ENCODE results near the gene NPFF.
"Not testable (repeated sequence)": the region's sequence is repeated elsewhere in the genome, so short reads cannot be mapped to it uniquely, and the experiment has no call there.

NPFF gene

DNA sequence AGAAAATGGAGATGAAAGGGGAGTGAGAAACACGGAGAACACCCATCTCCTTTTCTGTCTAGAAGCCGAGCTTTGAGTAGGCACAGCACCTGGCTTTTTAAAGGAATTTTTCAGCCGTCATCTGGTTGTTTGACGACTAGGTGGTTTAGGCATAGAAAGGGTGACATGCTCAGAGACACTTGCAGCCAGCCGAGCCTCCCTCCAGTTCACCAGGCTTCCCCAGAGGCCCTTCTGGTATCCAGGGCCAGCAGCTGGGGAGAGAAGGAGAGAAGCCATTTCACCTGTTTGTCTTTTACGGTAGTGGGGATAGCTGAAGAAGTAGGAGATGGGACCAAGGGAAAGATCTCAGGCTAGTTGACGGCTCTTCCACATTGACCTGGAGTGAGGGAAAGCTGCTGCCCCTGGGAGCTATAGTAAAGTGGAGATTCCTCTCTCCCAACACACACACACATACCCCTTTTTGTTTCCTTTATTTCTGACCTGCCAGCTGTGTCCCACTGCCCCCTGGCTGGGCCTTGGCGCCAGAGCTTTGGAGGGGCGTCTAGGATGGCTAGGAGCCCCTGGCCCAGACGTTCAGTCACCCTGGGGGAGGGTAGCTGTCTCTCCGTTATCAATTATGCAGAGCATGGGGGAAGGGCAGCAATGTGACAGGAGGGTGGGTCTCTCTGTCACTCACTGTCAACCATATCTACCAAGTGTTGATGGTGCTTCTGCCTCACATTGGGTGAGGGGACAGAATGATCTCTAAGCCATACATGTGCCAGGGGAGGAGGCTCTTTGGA lies 13.5 kb downstream of the NPFF start:
- no peak for DNase-seq

DNA sequence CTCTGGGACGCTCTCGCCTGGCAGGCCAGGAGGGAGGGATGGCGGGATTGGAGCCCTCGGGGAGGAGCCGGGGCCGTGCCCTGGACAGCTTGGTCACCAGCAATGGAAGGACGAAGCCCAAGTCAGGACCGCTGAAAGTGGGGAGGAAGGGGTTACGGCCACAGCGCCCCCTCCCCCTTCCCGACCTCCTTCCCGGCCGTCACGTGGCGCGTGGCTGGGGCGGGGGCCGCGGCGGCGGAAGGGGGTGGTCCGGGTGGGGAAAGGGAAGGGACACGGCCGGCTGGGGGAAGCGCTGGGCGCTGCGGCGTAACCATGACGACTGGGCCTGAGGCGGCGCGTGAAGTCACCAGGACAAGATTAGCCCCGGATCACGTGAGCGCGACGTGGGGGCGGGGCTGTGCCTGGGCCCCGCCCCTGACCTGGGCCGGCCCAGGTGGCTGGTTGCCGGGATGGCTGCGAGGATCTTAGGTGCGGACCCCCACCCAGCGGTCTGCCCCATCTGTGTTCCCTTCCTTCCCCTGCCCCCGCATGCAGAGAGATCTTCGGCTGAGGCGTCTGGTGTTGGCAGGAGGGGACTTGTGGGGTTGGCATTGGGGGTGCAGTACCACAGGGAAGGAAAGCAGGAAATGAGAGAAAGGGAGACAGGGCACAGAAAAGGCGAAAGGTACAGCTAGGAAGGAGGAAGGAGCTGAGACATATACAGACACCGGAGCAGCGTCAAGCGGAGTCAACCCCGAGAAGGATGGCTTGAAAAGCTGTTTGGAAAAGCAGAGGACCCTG lies 14.3 kb downstream of the NPFF start:
- DNase-seq, result peak; percentile 96

GRCh38 chr12:53492188-53492587 lies 15.1 kb downstream of the NPFF start:
- DNase-seq, result no peak

- no peak for DNase-seq
These were observed 17.9 kb downstream of the NPFF start for GRCh38 chr12:53489242-53489864.

DNA sequence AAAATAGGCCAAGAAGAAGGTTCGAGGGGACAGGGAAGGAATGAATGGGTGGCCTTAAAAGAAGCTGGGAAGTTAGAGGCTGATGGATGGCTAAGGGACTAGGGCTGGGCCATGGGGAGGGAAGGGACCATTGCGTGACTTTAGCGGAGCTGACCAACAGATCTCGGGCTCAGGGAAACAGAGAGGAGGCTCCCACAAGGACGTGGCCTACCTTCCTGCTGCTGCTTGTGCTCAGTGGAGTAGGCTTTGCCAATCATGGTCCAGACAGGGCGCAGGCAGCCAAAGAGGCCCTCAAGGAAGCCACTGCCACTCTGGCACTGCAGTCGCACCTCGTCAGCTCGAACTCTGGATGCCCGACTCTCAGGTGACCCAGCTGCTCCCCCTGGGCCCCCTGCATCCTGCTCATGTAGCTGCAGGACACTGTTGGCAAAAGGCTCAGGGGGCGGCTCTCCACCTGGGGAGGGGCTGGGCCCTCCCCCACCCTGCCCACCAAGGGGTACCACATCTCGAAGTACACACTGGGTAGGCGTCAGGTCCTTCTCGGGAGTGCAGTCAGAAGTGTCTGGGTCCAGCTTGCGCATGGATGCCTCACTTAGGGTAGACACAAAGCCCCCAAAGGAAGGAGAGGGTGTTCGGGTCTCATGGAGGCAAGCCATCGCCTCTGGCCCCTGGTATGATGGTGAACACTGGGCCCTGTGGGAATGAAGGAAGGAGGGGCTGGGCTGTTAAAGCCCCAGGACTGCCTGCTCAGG lies 20.4 kb downstream of the NPFF start:
- no peak for DNase-seq

DNA sequence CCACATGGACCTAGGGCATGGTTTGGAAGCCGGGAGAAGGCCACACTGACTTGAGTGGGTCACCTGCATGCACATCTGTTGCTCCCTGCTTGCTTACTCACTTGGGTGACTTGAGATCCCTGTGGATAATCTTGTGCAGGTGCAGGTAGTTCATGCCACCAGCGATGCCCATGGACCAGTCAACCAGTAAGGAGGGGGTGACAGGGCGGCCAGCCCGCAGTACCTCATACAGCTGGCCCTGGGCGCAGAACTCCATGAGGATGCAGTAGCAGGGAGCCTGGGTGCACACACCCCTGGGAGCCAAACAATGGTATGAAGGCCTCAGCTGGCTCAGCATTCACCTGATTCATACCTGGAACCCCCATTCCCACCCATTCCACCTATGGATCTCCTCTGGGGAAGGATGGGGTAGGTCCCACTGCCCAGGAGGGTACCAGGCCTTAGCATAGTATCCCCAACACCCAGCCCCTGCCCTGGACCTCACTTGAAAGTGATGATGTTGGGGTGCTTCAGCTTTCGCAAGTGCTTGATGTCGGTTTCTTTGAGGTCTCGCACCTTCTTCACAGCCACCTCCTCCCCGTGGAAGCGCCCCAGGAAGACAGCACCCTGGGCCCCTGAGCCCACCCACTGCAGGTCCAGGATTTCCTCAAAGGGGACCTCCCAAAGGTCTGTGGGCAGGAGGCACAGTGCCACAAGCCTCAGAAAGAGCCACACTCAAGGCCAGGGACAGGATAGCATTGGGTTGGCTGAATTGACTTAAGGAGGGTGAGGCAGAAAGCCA lies 21.1 kb downstream of the NPFF start:
- no peak for DNase-seq

DNA sequence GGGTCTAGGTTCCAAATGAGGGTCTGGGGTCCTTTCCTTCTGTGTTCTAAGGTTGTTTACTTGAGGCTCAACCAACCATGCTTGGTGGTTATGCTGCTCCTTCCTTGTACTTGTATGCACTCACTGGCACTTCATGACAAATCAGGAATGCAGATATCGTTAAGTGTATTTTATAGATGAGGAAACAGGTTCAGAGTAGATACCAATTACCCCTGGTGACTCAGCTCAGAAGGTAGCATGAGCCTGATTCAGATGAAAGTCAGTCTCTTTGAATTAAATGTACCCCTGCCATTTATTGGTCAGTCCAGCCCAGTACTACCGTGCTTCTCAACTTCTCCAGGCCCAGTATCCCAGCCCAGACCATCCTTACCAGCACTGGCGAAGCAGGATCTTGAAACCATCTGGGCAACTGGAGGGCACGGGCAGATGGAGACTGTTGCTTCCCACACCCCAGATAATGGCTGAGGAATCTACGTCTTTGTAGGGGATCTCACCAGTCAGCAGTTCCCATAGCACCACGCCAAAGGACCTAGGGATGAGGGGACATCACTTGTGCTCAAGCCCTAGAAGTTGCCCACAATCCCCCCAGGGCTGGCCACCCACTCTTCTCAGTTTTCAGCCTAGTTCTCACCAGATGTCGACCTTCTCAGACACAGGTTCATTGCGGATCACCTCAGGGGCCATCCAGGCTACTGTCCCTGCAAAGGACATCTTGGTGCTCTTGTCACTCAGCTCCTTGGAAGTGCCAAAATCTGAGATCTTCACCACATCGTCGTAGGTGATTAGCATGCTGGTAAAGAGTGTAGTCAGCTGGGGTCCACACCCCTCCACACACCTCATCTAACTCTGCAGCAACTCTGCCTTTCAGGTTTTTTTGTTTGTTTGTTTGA lies 22.4 kb downstream of the NPFF start:
- DNase-seq, result no peak

- DNase-seq, result no peak
These were observed 23.3 kb downstream of the NPFF start for GRCh38 chr12:53483979-53484377.

- no peak for DNase-seq
These were observed 23.9 kb downstream of the NPFF start for GRCh38 chr12:53483225-53483978.

DNA sequence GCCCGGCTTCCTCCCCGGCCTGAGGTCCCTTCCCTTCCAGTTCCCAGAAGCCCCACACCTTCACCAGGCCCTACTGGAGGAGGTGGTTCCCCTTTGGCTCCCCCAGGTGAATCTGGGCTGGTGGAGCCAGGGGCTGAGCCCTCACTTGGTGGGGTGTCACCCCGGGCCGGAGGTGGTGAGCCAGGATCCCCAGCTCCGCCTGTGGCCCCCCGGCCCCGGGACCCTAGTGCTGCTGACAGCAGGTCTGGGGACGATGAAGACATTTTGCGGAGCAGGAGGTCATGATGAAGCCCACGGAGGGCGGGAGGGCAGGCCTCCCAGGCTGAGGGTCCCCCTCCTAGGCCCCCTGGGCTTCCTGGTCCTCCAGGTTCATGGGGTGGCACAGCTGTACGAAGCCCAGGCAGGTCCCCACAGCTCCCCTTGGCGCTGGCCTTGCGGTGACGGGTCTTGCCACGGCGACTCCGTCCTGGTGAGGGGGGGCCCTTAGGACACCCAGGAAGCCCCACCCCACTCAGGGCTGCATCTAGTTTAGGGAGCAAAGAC lies 24.6 kb downstream of the NPFF start:
- no peak for DNase-seq

DNA sequence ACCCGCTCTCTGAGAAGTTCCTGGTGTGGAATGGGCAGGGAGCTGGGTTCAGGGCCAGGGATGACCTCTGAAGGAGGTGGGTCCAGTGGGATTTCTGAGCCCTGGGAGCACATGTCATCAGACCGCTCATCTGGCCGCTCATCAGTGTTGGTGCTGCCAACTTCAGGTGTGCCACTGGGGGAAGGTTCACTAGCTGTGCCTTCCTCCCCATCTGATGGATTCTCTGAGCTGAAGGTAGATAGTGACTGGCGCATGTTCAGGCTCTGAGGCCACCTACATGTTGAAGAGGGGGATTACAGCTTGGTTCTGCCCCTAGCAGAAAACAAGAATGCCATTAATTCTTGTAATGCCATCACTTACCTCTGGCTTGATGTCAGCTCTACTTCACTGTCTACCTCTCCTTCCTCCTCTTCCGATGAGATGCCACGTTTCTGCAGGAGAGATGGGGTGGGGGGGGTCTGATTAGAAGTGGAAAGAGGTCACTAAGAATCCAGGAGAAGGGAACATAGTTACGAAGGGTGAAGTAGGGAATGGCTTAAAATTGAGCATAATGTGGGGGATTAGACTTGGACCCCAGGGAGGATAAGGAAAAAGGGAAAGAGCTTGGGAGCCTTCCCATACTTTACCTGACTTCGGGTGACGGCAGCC lies 25.2 kb downstream of the NPFF start:
- no peak for DNase-seq

- DNase-seq, result not testable (repeated sequence)
These were observed 25.8 kb downstream of the NPFF start for GRCh38 chr12:53481458-53481857.

DNA sequence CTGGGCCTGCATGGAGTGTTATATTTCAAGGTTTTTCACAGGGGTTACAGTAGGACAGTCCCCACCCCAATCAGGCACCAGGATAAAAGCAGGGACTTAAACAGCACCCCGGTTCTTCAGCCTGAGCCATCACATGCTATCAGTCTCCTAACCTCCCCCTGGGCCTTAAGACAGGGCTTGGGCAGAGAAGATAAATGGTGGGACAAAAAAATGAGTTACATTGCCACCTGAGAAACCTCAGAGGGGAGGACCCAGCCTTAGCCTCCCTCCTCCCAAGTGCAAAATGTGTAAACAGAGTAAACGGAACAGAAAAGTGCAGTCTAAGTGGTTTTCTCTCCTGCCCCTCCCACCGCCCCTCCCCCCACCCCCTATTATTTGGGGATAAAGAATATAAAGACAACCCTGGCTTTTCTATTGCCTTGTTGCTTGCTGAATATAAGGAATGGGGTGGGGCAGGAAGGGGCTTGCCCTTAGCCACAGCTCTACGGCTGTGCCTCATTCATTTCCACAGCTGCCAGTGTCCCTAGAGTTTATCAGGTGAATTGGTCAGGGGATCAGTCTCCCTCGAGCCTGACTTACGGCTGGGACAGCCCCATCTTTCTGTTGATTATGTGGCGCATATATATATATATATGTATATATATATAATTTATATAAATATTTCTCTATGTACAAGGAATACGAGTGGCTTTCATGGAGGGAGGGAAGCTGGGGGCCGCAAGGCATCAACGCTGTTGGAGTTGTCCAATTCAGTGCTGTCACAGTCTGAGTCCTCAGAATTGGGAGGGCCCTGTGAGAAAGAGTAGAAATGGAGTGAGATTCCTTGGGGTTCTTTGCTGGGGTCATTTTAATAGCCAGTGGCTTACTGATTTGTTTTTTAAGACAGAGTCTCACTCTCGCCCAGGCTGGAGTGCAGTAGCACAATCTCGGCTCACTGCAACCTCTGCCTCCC lies 26.5 kb downstream of the NPFF start:
- DNase-seq, result no peak

GRCh38 chr12:53479331-53479730 lies 28.0 kb downstream of the NPFF start:
- DNase-seq, result no peak

- no peak for DNase-seq
These were observed 28.4 kb downstream of the NPFF start for GRCh38 chr12:53478865-53479264.

- no peak for DNase-seq
These were observed 30.5 kb downstream of the NPFF start for GRCh38 chr12:53476769-53477209.

DNA sequence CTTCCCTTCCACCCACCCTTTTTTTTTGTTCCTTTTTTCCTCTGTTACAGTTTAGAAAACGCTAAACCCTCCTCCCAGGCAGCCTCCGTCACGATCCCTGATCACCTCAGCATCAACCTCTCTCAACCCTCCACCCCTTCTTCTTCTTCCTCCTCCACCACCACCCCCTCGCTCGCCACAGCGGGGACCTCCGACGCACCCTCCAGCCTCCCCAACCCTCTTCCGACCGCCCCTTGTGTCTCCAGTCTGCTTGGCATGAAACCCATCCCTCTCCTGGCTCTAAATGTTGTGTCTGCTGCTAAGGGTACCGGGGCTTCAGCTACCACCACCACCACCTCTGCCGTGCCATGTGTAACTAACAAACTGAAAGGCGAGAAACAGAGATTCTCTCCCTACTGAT lies 32.5 kb downstream of the NPFF start:
- DNase-seq, result no peak

DNA sequence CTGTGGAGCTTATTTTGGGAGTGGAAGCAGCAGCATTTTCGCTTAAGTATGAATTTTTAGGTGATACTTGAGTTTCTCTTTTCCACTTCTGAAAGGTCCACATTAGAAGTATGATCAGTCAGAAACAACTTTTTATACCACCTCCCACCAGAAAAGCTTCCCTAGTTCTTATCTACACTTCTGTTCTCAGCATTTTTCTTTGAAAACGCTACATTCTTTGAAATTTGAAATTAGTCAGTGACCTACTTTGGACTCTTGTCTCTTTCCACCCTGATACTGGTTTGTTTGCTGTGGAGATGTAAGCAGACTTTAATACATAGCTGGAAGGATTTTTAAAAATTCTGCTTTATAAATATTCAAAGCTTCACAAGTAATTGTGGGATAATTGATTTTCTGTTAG lies 33.2 kb downstream of the NPFF start:
- DNase-seq, result no peak
